Natural killer cell treated with Interleukin-12 subunit alpha and Interleukin-12 subunit beta and Interleukin-15 and Interleukin-18, amount 100 ng/mL, for 72 hours (primary cell): ENCODE measurements around the gene ZNF263. TPM values are rescaled to one million over a fixed set of nuclear protein-coding genes. Genes with fewer than 3 reads are reported as not detected.

Experiments used
- ATAC-seq, 2 donors: fragments of 150-1000 bp; cut with Tn5 transposase in 1 of 2; sonication (Bioruptor Pico), chemical (Tn5 transposase) in 1 of 2; 2 replicates each; pipeline ENCODE4 v1.10.0; 2021
- DNase-seq: peaks from one replicate; pipeline ENCODE4 v3.0.0; 2022; ENCODE audit warnings: low spot score
- H3K27ac Mint-ChIP-seq, 2 donors: 1 replicate in 1 of 2; 2 replicates in 1 of 2; pipeline ENCODE4 v1.8.0; 2022; ENCODE audit warnings: mixed read lengths in 2 of 2, mild to moderate bottlenecking in 1 of 2, moderate library complexity in 1 of 2
- H3K27me3 Mint-ChIP-seq, 2 donors: 1 replicate in 1 of 2; 2 replicates in 1 of 2; pipeline ENCODE4 v1.8.0; 2022; ENCODE audit warnings: mixed read lengths in 2 of 2
- H3K36me3 Mint-ChIP-seq: one replicate; pipeline ENCODE4 v1.8.0; 2022; ENCODE audit warnings: mixed read lengths
- H3K4me1 Mint-ChIP-seq, 2 donors: 1 replicate in 1 of 2; 2 replicates in 1 of 2; pipeline ENCODE4 v1.8.0; 2022; ENCODE audit warnings: low read depth in 2 of 2, mixed read lengths in 2 of 2, mild to moderate bottlenecking in 1 of 2
- H3K4me3 Mint-ChIP-seq: one replicate; pipeline ENCODE4 v1.8.0; 2022; ENCODE audit warnings: mixed read lengths
- H3K9me3 Mint-ChIP-seq: 2 replicates; pipeline ENCODE4 v1.8.0; 2022; ENCODE audit warnings: mixed read lengths
- total RNA-seq, 2 donors: library from RNA; stranded (reverse); gene quantifications; one replicate each; pipeline ENCODE4 v1.2.3, GENCODE V29; 2022

ZNF263 gene
- total RNA-seq, 2 donors from 2014 or later, result 23.2 to 24.5 TPM

GRCh38 chr16:3281222-3281820, 2.0 kb upstream of the ZNF263 start:
- no peaks in the 10 kb centered on the region for H3K27me3 Mint-ChIP-seq
- ATAC-seq (no peak), DNase-seq (no peak)
- H3K4me3 Mint-ChIP-seq, result peak overlapping the region; percentile 57
- peaks cover 10% of the 10 kb centered on the region for H3K36me3 Mint-ChIP-seq
- no peaks in the 10 kb centered on the region for H3K9me3 Mint-ChIP-seq
- no peak overlapping the region for H3K27ac Mint-ChIP-seq
- peaks cover 24 to 25% of the 10 kb centered on the region in 2 donors for H3K4me1 Mint-ChIP-seq

GRCh38 chr16:3282103-3282729, 1.1 kb upstream of the ZNF263 start:
- no peaks in the 10 kb centered on the region for H3K27me3 Mint-ChIP-seq
- H3K4me1 Mint-ChIP-seq, result peaks cover 24 to 25% of the 10 kb centered on the region in 2 donors
- no peak for DNase-seq
- peak overlapping the region; percentile 91 to 95 for H3K27ac Mint-ChIP-seq
- peaks cover 14% of the 10 kb centered on the region for H3K36me3 Mint-ChIP-seq
- no peaks in the 10 kb centered on the region for H3K9me3 Mint-ChIP-seq
- peak overlapping the region; percentile 95 for H3K4me3 Mint-ChIP-seq
- ATAC-seq, result peak; percentile 38 to 52

GRCh38 chr16:3283543-3284447, 504 bp downstream of the ZNF263 start:
- ATAC-seq (no peak), DNase-seq (no peak)
- H3K36me3 Mint-ChIP-seq, result peaks cover 23% of the 10 kb centered on the region
- peaks cover 25 to 28% of the 10 kb centered on the region in 2 donors for H3K4me1 Mint-ChIP-seq
- H3K4me3 Mint-ChIP-seq, result peak overlapping the region; percentile 95
- no peaks in the 10 kb centered on the region for H3K27me3 Mint-ChIP-seq
- no peaks in the 10 kb centered on the region for H3K9me3 Mint-ChIP-seq
- H3K27ac Mint-ChIP-seq, result peak overlapping the region; percentile 91 to 95

- DNase-seq, result no peak
- Mint-ChIP-seq H3K36me3 (peaks cover 30% of the 10 kb centered on the region), H3K4me1 (peaks cover 25 to 28% of the 10 kb centered on the region in 2 donors), H3K4me3 (peak overlapping the region; percentile 95), H3K27me3 (no peaks in the 10 kb centered on the region), H3K9me3 (no peaks in the 10 kb centered on the region), H3K27ac (peak overlapping the region in 1 of 2 donors; percentile 91)
- ATAC-seq, result no peak
These were observed 1.8 kb downstream of the ZNF263 start for GRCh38 chr16:3285131-3285530.

GRCh38 chr16:3289998-3290673, 6.8 kb downstream of the ZNF263 start:
- H3K9me3 Mint-ChIP-seq, result peaks cover 13% of the 10 kb centered on the region

GRCh38 chr16:3292604-3293003, 9.3 kb downstream of the ZNF263 start:
- Mint-ChIP-seq H3K36me3 (peaks cover 58% of the 10 kb centered on the region), H3K27me3 (no peaks in the 10 kb centered on the region), H3K4me1 (peaks cover 0 to 6% of the 10 kb centered on the region in 2 donors), H3K9me3 (peaks cover 16% of the 10 kb centered on the region), H3K27ac (no peak overlapping the region), H3K4me3 (no peak overlapping the region)
- no peak for DNase-seq
- no peak for ATAC-seq

More at GRCh38 chr16:3289998-3290673, 6.8 kb downstream of the ZNF263 start:
- Mint-ChIP-seq H3K4me1 (peaks cover 0 to 11% of the 10 kb centered on the region in 2 donors), H3K27me3 (no peaks in the 10 kb centered on the region), H3K4me3 (no peak overlapping the region), H3K36me3 (peaks cover 57% of the 10 kb centered on the region), H3K27ac (no peak overlapping the region)
- ATAC-seq (no peak), DNase-seq (no peak)

- Mint-ChIP-seq H3K4me1 (peaks cover 0 to 6% of the 10 kb centered on the region in 2 donors), H3K9me3 (peaks cover 19% of the 10 kb centered on the region), H3K27ac (no peak overlapping the region), H3K36me3 (peaks cover 60% of the 10 kb centered on the region), H3K27me3 (no peaks in the 10 kb centered on the region), H3K4me3 (no peak overlapping the region)
- DNase-seq (no peak), ATAC-seq (no peak)
These were observed 11.9 kb downstream of the ZNF263 start for GRCh38 chr16:3295209-3295608.

- no peak overlapping the region for H3K27ac Mint-ChIP-seq
- H3K9me3 Mint-ChIP-seq, result peaks cover 21% of the 10 kb centered on the region
- no peaks in the 10 kb centered on the region for H3K27me3 Mint-ChIP-seq
- DNase-seq (no peak), ATAC-seq (no peak)
- peaks cover 60% of the 10 kb centered on the region for H3K36me3 Mint-ChIP-seq
- H3K4me1 Mint-ChIP-seq, result peaks cover 0 to 6% of the 10 kb centered on the region in 2 donors
- H3K4me3 Mint-ChIP-seq, result no peak overlapping the region
These were observed 12.5 kb downstream of the ZNF263 start for GRCh38 chr16:3295783-3296182.

GRCh38 chr16:3304370-3304769, 21.1 kb downstream of the ZNF263 start:
- peak overlapping the region; percentile 77 for H3K4me3 Mint-ChIP-seq
- peaks cover 9 to 16% of the 10 kb centered on the region in 2 donors for H3K4me1 Mint-ChIP-seq
- H3K36me3 Mint-ChIP-seq, result peaks cover 50% of the 10 kb centered on the region
- H3K9me3 Mint-ChIP-seq, result peaks cover 16% of the 10 kb centered on the region
- H3K27ac Mint-ChIP-seq, result peak overlapping the region; percentile 63 to 76
- ATAC-seq, result no peak
- no peak for DNase-seq
- H3K27me3 Mint-ChIP-seq, result no peaks in the 10 kb centered on the region

- Mint-ChIP-seq H3K27me3 (no peaks in the 10 kb centered on the region), H3K36me3 (peaks cover 42% of the 10 kb centered on the region), H3K27ac (peak within 1 kb of the TSS; percentile 63 to 76), H3K9me3 (peaks cover 14% of the 10 kb centered on the region), H3K4me3 (peak within 1 kb of the TSS; percentile 77), H3K4me1 (peaks cover 9 to 17% of the 10 kb centered on the region in 2 donors)
- DNase-seq (peak; percentile 91), ATAC-seq (peak; percentile 99)
These were observed 22.1 kb downstream of the ZNF263 start, which contains the start of the genes TIGD7 and ZNF75A for GRCh38 chr16:3305109-3306068. Gene TIGD7, minus strand, starts transcription at chr16:3305430. Its CDS starts 4,816 bp downstream, at chr16:3300614. Gene ZNF75A, plus strand, starts transcription at chr16:3305497. Its CDS starts 2,932 bp downstream, at chr16:3308429.

- Mint-ChIP-seq H3K36me3 (peaks cover 42% of the 10 kb centered on the region), H3K27ac (peak overlapping the region; percentile 63 to 76), H3K9me3 (peaks cover 12% of the 10 kb centered on the region), H3K27me3 (no peaks in the 10 kb centered on the region), H3K4me1 (peaks cover 9 to 19% of the 10 kb centered on the region in 2 donors), H3K4me3 (peak overlapping the region; percentile 77)
- no peak for ATAC-seq
- DNase-seq, result no peak
These were observed 22.8 kb downstream of the ZNF263 start for GRCh38 chr16:3306078-3306477.

- no peaks in the 10 kb centered on the region for H3K27me3 Mint-ChIP-seq
- H3K27ac Mint-ChIP-seq, result no peak overlapping the region
- H3K4me1 Mint-ChIP-seq, result peaks cover 0 to 12% of the 10 kb centered on the region in 2 donors
- DNase-seq, result no peak
- ATAC-seq, result no peak
- H3K36me3 Mint-ChIP-seq, result peaks cover 80% of the 10 kb centered on the region
- H3K4me3 Mint-ChIP-seq, result no peak overlapping the region
- peaks cover 34% of the 10 kb centered on the region for H3K9me3 Mint-ChIP-seq
These were observed 28.2 kb downstream of the ZNF263 start for GRCh38 chr16:3311496-3311895.
